GM21825 (cell line): Measurements from ENCODE around the gene GPC3.

ENCODE experiments used
- ATAC-seq: cut with Tn5 transposase; IDR thresholded peaks from one replicate; pipeline ENCODE4 v1.9.1; 2021; ENCODE audit warnings: mild to moderate bottlenecking, moderate library complexity; ENCODE audit not compliant: unreplicated experiment

The GPC3 gene

DNA sequence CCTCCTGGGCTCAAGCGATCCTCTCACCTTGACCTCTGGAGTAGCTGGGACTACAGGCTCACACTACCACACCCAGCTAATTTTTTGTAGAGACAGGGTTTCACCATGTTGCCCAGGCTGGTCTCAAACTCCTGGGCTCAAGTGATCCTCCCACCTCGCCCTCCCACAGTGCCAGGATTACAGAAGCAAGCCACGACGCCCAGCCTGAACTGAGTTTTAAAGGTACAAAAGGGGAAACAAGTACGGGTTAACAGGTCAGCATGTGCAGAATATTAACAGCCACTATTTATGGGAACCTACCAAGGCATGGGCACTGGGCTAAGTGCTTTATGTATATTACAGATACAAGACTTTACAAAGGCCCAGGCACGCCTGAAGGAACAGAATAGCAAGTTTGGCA is 405.8 kb downstream of the GPC3 start:
- no peak for ATAC-seq

DNA sequence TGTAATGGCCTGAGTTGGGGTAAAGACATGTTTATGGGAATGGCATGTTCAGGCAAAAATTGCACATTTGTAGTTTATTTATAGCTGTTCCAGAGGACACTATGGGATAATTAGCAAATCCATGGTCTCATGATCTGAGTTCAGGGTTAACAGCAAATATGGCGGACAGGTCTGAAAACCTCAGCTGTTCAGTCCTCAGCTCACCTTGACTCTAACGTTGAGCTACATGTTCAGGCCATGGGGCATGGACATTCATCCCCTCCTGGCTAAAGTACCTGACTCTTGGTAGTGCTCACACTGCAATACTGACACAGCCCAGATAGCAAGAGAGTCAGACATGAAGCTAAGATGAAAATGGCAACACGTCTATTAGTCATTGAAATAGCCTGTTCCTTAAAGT is 408.5 kb downstream of the GPC3 start:
- no peak for ATAC-seq

DNA sequence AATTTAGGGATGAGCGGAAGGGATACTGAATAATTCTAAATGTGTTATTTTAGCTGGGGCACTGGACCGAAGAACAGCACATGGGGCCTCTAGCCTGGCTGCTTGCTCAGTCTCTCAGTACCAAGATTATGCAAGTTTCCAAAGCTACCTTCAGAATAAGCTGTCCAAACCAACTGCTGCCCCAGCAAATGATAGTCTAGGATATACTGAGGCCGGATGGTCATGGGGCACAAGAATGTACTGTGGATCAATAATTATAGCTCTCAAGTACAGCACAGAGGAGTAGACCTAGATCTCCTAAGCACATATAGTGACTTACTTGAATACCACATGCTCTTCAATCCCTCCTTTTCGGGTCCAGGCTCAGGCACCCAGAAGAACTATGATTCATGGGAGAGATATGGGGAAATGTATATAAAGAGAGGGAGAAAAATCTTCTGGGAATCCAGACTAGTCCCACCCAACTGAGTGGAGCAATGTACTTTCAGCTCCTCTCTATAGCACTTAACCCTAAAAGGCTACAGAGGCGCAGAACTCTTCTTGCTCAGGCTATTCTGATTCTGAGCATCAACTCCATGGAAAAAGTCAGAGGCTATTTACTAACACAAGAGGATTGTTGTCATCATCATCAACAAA is 409.8 kb downstream of the GPC3 start:
- no peak for ATAC-seq

DNA sequence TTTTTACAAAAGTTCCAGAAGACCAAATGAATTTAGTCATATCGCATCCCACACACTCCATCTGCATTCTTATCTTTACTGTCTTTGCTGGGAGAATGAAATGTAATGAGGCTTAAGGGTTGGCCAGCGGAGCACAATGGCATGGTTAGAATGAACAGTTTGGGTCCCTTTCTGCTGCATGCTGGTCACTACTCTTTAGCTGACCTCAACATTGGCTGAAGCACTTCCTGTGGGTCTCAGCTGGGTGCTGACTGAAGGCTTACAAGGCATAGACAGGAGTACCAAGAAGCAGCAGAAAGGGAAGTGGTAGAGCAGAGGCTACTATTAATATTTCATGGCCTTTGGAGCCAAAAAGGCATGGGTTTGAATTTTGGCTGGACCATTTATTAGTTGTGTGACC is 410.7 kb downstream of the GPC3 start:
- ATAC-seq: no peak

DNA sequence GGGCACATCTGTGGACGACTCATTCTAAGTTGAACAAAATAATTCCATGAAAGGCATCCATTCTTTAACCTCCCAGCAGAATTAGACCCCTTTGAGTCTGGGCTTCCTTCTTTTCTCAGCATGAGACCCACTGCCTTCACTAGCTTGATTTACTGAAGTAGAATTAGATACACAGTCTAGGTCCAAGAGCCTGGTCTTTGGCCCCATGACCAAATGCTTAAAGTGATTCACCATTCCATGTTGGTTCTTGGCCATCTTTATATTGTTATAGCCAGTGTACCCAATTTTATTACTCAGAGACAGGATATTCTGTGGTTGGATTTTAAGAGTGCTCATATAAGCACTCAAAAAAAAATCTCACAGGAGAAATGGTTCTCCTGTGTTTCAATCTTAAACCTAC is 414.8 kb downstream of the GPC3 start:
- ATAC-seq: no peak

DNA sequence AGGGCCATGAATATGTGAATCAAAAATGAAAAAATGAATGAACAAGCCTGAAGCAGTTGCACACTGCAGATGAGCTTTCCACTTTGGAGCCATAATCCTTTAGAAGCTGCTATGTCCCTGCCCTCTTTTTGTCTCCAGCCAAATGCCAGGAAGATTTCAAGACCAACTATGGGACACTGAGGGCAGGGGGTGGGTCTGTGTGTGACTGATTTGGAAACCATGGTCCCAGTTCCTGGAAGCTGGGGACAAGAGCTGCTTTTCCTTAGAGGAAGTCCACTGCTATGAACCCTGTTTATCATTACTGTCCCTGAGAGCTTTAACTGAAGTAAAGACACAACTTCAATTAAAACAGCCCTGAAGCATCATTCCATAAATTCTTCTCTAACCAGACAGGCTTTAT is 416.2 kb downstream of the GPC3 start:
- no peak for ATAC-seq

DNA sequence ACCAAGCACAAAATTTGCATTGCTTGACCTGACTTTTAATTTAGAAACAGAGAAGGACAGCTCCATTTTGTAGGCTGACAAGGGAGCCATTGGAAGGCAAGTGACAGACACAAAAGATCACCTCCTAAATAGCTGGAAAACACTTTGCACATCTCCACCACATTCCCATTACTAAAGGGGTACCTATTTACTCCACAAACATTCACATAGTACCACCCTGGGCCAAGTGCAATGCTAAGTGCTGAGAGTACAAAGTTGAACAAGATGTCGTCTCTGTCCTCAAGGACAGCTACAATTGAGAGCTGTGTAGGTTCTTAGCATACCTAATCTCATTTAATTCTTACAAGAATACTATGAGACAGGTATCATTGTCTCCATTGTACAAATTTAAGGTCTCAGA is 417.3 kb downstream of the GPC3 start:
- no peak for ATAC-seq

DNA sequence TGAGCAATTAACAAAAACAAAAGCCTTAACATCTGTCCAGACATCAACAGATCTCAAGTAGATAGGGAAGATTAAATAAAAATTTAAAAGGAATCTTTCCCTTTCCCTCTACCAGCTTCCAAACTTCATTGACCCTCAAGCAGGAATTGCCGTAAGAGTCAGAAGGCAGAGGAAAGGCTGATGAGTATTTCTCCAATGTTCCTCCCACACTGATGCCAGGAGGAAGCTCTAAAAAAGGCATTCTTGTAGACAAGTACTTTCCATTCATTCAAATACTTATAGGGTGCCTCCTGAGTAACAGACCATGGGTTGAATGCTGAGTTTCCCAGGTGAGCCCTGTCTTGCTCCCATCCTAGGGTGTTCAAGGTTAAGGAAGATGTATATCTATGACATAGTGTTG is 418.5 kb downstream of the GPC3 start:
- no peak for ATAC-seq

DNA sequence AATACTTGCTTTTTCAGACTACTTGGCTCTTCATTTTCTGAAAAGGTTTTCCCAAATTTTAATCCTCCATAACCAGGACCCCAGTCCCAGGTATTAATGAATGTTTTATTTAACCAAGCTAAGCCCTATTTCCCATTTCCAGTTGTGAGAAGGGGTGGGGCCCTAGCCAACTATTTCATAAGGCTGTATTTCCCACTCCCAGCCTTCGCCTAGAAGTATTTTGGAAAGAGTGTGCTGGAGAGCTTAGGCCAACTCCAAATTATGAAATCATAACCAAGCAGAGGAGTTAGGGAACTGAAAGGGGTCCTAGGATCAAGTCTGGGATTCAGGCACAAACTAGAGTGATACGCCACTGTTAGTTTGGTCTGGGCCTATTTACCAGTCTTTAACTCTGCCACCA is 421.7 kb downstream of the GPC3 start:
- no peak for ATAC-seq

DNA sequence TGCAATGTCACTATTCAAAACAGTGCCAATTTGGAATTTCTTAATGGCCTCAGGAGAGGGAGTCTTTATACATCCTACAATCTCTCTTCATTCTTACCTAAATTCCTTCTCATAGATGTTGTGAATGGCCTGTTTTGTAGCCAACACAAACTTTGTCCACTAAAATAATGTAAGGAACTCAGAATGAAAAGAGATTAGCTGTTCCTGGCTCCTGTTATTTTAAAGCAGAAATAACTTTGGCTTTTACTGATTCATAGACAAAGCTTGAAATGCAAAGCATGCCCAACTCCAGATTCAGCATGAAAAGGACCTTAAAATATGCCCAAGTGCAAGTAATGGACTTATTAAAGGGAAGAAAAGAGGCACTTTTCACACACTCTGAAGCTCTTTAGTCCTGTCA is 424.1 kb downstream of the GPC3 start:
- ATAC-seq: no peak

DNA sequence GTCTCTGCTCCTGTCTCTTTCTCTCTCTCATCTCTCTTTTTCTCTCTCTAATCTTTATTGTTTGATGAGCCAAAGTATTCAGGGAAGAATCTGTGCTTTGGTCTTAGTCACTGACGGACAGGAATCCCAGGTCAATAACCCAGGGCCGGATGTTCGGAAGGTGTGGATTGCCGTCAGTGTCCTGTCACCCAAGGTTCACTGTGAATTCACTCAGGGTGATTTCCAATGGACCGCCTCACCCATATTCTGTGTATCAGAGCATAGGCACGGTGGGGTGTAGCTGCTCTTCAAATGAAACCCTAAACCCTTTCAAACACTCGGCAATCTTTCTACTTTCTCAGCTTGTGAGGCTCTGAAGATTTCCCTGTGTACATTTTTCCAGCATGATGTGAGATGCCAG is 425.5 kb downstream of the GPC3 start:
- ATAC-seq: no peak

DNA sequence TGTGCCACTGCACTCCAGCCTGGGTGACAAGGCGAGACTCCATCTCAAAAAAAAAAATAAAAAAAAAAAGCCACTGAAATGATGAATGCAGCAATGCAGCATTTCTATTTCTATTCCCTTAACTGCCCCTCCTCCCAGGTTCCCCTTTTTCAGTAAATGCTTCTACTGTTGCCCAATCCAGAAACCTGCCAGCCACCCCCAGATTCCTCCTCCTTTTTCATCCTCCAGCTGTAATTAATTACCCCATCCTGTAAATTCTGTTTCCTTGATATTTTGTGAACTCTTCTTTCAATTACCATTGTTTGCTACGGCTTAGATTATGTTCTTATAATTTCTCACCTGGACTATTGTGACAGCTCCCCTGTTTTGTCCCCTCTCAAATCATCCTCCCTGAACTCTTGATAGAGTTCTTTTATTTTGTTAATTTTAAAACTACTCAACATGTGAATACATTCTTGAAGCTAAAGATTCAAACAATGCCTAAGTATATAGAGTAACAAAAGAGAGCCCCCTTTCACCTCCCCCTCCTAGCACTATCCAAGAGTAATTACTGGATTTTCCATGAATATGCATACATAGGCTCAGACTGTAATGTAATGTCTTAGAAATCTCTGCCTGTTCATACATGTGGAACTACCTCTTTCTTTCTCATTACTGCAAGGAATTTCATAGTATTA is 429.5 kb downstream of the GPC3 start:
- ATAC-seq: no peak

DNA sequence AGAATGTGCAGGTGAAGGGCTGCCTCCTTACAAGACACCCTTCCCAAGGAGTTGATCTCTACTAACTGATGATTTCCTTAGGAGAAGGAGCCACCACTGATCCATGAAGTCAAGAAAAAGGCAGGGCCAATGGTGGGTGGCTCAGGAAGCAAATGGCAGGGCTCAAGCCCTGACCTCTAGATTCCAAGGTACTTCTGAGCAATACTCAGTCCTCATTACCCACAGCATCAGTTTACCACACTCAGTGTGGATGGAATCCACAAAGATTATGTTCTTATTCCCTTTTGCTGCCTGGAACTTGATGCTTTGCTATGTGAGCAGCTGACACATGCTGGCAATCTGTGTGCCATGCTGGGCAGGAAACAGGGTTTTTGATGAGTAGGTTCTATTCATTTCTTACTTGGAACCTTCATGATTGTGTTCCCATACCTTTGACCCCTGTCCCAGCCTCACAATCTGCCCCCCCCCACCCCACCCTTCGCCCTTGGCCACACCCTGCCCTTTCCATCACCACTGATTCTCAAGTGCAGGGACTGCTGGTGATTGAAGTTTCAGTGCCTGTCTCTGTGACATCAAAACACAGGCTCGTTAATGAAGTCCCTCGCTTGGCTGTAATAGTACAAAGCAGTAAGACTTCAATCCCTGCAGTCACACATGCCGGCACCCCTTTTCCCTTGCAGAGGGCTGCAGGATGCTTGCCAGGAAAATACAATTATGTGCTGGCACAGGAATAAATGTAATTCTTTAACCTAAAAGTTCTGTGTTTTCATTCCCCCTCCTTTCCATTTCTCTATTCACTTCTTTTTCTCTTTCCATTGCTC is 434.5 kb downstream of the GPC3 start:
- no peak for ATAC-seq

DNA sequence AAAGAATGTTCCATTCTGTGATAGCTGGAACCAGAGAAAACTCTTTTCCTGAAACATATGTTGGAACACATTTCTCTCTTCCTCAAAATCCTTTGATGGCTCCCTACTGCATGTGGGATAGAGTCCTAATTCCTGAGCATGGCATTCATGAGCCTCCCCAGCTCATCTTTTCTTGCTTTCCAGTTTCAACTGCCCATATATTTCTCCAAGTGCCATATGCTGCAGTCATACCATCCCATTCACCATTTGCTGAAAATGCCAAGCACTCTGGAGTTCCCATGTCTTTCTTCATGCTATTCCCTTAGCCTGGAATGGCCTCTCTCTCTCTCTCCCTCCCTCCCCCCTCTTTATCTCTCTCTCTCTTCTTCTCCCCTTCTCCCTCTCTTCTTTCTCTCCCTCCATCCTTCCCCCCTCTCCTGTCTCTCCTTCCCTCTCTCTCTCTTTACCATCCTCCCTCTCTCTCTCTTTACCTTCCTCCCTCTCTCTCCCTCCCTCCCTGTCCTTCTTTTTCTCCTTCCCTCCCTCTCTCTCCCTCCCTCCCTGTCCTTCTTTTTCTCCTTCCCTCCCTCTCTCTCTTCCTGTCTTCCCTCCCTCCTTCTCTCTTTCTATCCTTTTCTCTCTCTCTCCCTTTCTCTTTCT is 436.0 kb downstream of the GPC3 start:
- ATAC-seq: no peak

DNA sequence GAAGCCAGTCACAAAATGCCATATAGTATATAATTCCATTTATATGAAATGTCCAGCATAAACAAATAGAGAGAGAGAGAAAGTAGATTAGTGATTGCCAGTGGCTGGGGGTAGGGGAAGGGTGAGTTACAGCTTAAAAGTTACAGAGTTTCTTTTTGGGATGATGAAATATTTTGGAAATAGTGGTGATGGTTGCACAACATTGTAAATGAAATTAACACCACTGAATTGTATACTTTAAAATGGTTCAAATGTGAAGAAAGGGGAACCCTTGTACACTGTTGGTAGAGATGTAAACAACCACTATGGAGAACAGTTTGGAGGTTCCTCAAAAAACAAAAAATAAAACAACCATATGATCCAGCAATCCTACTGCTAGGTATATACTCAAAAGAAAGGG is 439.0 kb downstream of the GPC3 start:
- no peak for ATAC-seq

DNA sequence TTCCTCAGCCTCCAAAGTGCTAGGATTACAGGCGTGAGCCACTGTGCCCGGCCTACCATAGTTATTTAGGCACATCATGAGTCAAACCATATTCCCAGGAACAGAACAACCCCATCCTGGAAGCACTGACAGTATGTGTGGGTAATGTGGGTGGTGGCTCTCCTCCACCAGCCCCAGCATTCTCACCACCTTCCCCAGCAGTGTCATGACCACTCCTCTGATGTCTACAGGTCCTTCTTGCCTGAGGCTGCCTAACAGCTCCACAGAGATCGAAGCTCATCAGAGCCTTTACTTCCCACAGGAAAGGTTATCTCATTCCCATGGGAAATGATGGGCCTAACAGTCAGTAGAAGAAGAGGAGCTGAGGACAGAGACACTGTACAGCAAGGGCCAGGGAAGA is 440.6 kb downstream of the GPC3 start:
- no peak for ATAC-seq

DNA sequence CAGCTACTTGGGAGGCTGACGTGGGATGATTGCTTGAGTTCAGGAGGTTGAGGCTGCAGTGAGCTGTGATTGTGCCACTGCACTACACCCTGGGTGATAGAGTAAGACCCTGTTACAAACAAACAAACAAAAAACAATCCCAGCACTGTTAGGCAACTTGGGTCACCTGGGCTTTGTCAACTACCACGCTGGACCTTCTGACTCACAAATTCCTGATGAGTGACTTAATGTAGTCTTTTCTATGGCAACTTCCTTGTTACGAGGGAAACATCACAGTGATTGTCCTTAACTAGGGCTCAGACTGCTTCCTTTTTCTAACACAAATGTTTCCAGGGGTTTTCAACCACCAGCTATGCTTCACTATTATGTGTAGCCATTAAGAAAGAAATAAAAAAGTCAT is 441.3 kb downstream of the GPC3 start:
- ATAC-seq: no peak

DNA sequence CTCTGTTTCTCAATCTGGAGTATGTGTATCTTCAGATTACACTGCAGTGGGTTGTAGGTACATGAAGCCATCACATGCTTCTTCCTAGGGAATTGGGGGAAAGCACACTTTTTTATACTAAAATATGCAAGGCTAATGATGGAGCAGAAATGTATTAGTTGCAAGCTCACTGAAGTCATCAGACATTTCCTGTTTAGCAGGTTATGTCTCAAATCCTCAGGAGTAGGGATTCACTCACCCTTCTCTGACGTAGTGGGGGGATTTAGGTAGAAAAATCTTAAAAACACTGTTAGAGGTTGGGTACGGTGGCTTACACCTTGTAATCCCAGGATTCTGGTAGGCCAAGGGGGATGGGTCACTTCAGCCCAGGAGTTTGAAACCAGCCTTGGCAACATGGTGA is 441.7 kb downstream of the GPC3 start:
- no peak for ATAC-seq

DNA sequence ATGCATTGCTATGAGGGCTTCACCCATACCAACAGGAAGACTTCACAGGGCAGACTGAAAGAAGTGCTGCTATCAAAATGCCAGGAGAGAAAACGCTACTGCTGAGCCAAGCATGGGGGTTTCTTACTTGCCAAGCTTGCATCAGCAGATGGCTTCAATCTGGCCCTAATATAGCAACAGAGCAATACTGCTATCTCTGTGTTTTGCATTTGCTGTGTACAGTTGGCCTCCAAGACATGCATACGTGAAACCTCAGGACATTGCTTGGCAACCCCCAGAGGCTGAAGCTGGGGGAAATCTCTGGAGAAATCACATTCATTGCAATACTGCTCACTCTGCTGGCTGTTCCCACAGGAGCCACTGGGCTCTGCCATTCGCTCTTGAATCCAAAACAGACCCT is 442.9 kb downstream of the GPC3 start:
- no peak for ATAC-seq

DNA sequence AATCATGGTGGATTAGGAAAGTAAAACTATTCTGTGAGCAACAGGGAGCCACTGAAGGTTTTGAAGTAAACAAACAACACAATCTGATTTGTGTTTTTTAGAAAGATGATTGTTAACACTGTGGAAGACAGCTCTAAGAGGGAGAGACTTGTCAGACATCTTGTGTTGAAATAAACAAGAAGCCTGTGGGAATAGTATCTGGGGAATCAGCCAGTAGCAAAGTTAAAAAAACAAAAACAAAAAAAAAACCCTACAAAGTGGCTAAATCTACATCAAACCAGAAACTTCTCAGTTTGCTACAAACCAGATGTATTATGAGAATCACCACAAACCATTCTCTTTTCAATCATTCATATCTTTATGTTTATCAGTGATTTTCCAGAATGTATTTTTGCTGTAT is 444.4 kb downstream of the GPC3 start:
- ATAC-seq: no peak

DNA sequence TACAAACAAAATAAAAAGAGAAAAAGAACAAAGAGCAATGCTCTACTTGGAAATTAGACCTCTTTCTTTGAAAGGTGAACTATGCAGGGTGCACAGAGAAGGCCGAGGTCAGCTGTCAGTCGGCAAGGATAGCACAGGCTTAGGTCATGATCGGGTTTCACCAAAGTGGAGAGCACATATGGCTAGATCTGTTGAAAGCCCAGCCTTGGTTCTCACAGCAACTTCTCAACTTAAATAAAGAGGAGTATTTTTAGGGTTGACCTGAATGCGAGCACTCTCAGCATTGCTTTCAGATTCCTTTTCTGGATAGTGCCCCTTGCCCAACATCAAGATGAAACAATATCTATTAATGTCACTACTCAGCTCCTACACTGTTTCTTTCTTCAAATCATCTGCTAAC is 447.2 kb downstream of the GPC3 start:
- no peak for ATAC-seq

DNA sequence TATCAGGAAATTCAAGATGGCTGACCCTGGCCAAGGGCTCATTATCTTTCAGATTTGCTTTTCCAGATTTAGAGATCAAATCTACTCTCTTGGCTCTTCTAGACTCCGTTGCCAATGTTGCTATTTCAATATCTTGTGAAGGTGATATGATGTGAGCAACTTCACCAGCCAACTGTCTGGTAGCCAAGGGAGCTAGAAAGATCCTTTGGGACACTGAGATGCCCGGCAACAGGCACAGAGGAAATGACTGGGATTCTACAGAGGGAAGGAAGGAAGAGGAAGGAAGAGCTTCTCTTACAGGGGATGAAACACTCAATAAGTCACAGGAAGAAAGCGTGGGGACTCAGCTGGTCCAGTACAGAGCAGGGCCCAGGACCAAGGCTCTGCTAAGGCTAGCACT is 448.3 kb downstream of the GPC3 start:
- no peak for ATAC-seq
